Upper lobe of left lung (tissue), 6 donors: ENCODE measurements around the gene CLMN. TPM values are rescaled to one million over a fixed set of nuclear protein-coding genes. Genes with fewer than 3 reads are reported as not detected.

Experiments used
- ATAC-seq, 2 donors: fragments of 200-7000 bp; cut with Tn5 transposase; one replicate each; pipeline ENCODE4 v1.9.1; 2022; ENCODE audit warnings: mild to moderate bottlenecking in 2 of 2, moderate library complexity in 2 of 2; ENCODE audit not compliant: low FRiP score in 2 of 2
- DNase-seq, 2 donors: peaks; one replicate each; pipeline ENCODE4 v3.0.0-alpha.2; 2019 to 2020
- H3K27ac ChIP-seq, 4 donors: fragments of 200-600 bp; sonication (generic); one replicate each; pipeline ENCODE4 v1.5.1; 2016 to 2019
- H3K27me3 ChIP-seq, 4 donors: fragments of 200-600 bp; sonication (generic); one replicate each; pipeline ENCODE4 v1.5.1; 2017 to 2019
- H3K36me3 ChIP-seq, 4 donors: fragments of 200-600 bp; sonication (generic); one replicate each; pipeline ENCODE4 v1.5.1; 2016 to 2019
- H3K4me1 ChIP-seq, 4 donors: fragments of 200-600 bp; sonication (generic); one replicate each; pipeline ENCODE4 v1.5.1; 2018 to 2019
- H3K4me3 ChIP-seq, 4 donors: fragments of 200-600 bp; sonication (generic); one replicate each; pipeline ENCODE4 v1.5.1; 2017 to 2019; ENCODE audit warnings: mild to moderate bottlenecking in 2 of 4, moderate library complexity in 1 of 4
- H3K9me3 ChIP-seq, 4 donors: fragments of 200-600 bp; sonication (generic); one replicate each; pipeline ENCODE4 v1.5.1; 2018 to 2019
- CTCF ChIP-seq, 6 experiments: fragments of 450-650 bp in 4 of 6; fragments of 200-600 bp in 2 of 6; sonication (generic) in 2 of 6; IDR thresholded peaks; one replicate each; pipeline ENCODE4 v1.5.1; 2016 to 2019; ENCODE audit warnings: antibody characterized with exemption in 6 of 6
- EP300 ChIP-seq, 4 donors: sonication (generic); formaldehyde crosslinking; IDR thresholded peaks; one replicate each; pipeline ENCODE4 v1.5.1; 2017; ENCODE audit warnings: antibody characterized with exemption in 4 of 4, control low read depth in 2 of 4
- POLR2A ChIP-seq, 4 donors: fragments of 450-650 bp; IDR thresholded peaks; one replicate each; pipeline ENCODE4 v1.5.1; 2016 to 2017; ENCODE audit warnings: antibody characterized with exemption in 4 of 4, mild to moderate bottlenecking in 2 of 4
- POLR2AphosphoS5 ChIP-seq, 2 donors: sonication (generic); formaldehyde crosslinking; IDR thresholded peaks; one replicate each; pipeline ENCODE4 v1.5.1; 2017; ENCODE audit warnings: antibody characterized with exemption in 2 of 2
- WGBS, 2 donors: methylation state at CpG; one replicate each; pipeline ENCODE4 v1.1.5; 2017 to 2018; 5-methylcytosine and 5-hydroxymethylcytosine counted together
- total RNA-seq, 6 donors: library from RNA; depleted of rRNA in 4 of 6; stranded (reverse); fragments of >200 nt in 4 of 6; gene quantifications; one replicate each; pipeline versions ENCODE4 v1.1.0 to v1.2.1, GENCODE V29; 2016 to 2021
- donor health status: DM: no; HTN: no; CAD: no; lungs with moderate emphysema.
- donor health status: DM: no; HTN: yes; CAD: no; lungs with severe emphysema.

The CLMN gene
- total RNA-seq, 6 donors from 2014 or later = 9.7 to 35.5 (median 18.8) TPM

- 60 to 61% methylated on average over 8 to 10 of the region's 10 CpGs for WGBS, 2 donors
- DNase-seq (no peak), ATAC-seq (no peak)
- H3K9me3 ChIP-seq = no peaks in the 10 kb centered on the region
- H3K27ac ChIP-seq = no peak overlapping the region
- TF ChIP-seq CTCF (IDR thresholded peaks at IDR 0.05) (no peak), POLR2A (IDR thresholded peaks at IDR 0.05) (no peak), POLR2AphosphoS5 (IDR thresholded peaks at IDR 0.05) (no peak), EP300 (IDR thresholded peaks at IDR 0.05) (no peak)
- H3K4me3 ChIP-seq = no peak overlapping the region
- H3K27me3 ChIP-seq = no peaks in the 10 kb centered on the region
- H3K36me3 ChIP-seq = no peaks in the 10 kb centered on the region
- H3K4me1 ChIP-seq = peaks cover 0 to 7% (median 1%) of the 10 kb centered on the region in 4 donors
Observed at GRCh38 chr14:95339301-95339865, 19.7 kb upstream of the CLMN start.

DNA sequence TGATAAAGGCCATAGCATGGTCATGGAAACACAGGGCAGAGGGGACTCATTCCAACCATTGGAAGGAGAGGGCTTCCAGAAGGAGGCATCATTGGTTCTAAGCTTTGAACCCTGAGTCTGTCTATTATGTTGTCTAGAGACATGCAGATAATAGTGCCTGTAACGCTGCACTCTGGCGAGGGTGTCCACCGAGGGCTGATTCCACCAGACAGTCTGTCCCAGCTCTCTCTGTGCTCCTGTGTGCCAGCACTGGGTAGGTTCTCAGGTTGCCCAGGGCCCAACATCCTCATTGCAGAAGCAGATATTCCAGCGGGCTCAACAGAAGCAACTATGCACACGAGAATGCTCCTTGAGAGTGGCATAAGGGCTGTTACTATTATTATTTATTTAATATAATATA is 18.7 kb upstream of the CLMN start:
- peaks cover 0 to 7% (median 1%) of the 10 kb centered on the region in 4 donors for H3K4me1 ChIP-seq
- TF ChIP-seq CTCF (IDR thresholded peaks at IDR 0.05) = no peak
- no peak for TF ChIP-seq EP300 (IDR thresholded peaks at IDR 0.05)
- H3K36me3 ChIP-seq = no peaks in the 10 kb centered on the region
- H3K9me3 ChIP-seq = no peaks in the 10 kb centered on the region
- H3K27me3 ChIP-seq = no peaks in the 10 kb centered on the region
- no peak overlapping the region for H3K4me3 ChIP-seq
- DNase-seq (no peak), ATAC-seq (no peak)
- no peak overlapping the region for H3K27ac ChIP-seq
- WGBS, 2 donors = 68 to 80% methylated on average over 5 of the region's 5 CpGs

DNA sequence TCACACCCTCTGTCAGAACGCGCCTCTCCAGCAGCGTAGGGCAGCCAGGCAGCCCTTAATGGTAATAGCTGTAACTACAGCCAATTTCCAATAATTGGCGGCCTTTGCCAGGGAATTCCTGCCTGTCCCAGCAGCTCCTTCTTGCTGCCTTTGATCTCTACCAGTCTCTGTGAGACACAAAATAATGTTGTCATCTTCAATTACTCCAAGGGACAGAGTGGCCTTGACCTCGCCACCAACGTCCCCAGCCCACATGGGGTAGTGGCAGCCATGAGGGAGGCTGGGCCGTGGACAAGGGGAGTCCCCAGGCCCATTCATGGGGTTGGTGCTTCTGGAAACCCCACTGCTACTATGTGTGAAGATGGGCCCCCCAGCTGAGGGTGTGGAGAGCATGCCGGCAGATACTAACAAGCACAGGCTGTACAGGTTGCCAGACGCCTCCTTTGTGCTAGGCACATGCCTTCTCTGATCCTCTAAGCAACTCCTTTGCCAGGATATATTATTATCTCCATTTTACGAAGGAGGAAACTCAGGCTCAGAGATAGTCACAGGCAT is 17.4 kb upstream of the CLMN start:
- Histone ChIP-seq H3K27ac (no peak overlapping the region), H3K27me3 (no peaks in the 10 kb centered on the region), H3K4me1 (peaks cover 0 to 7% (median 1%) of the 10 kb centered on the region in 4 donors), H3K36me3 (no peaks in the 10 kb centered on the region), H3K4me3 (no peak overlapping the region), H3K9me3 (no peaks in the 10 kb centered on the region)
- DNase-seq (no peak), ATAC-seq (no peak)
- TF ChIP-seq POLR2AphosphoS5 (IDR thresholded peaks at IDR 0.05) (no peak), POLR2A (IDR thresholded peaks at IDR 0.05) (no peak), CTCF (IDR thresholded peaks at IDR 0.05) (no peak), EP300 (IDR thresholded peaks at IDR 0.05) (no peak)
- 83 to 87% methylated on average over 8 to 10 of the region's 10 CpGs for WGBS, 2 donors

DNA sequence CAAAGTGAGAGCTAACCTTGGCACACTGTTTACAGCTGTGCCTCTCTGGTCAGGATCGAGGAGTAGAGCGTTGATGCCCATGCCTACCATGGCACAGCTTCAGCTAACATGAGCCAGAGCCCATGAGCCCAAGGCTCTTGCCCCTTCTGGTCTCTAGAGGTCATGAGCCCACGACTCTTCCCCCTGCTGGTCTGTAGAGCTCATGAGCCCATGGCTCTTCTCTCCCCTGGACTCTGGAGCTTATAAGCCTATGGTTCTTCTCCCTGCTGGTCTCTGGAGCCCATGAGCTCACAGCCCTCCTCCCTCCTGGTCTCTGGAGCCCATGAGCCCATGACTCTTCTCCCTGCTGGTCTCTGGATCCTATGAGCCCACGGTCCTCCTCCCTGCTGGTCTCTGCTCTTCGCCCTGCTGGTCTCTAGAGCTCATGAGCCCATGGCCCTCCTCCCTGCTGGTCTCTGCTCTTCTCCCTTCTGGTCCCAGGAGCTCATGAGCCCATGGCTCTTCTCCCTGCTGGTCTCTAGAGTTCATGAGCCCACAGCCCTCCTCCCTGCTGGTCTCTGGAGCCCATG is 16.6 kb upstream of the CLMN start:
- H3K36me3 ChIP-seq = no peaks in the 10 kb centered on the region
- WGBS, 2 donors = 91 to 96% methylated on average over 2 to 5 of the region's 5 CpGs
- ATAC-seq (no peak), DNase-seq (no peak)
- H3K27me3 ChIP-seq = no peaks in the 10 kb centered on the region
- H3K27ac ChIP-seq = no peak overlapping the region
- no peaks in the 10 kb centered on the region for H3K9me3 ChIP-seq
- H3K4me1 ChIP-seq = peaks cover 0 to 7% (median 1%) of the 10 kb centered on the region in 4 donors
- H3K4me3 ChIP-seq = no peak overlapping the region
- TF ChIP-seq CTCF (IDR thresholded peaks at IDR 0.05) = no peak
- no peak for TF ChIP-seq EP300 (IDR thresholded peaks at IDR 0.05)
- TF ChIP-seq POLR2AphosphoS5 (IDR thresholded peaks at IDR 0.05) = no peak
- no peak for TF ChIP-seq POLR2A (IDR thresholded peaks at IDR 0.05)

GRCh38 chr14:95335071-95335470 is 15.4 kb upstream of the CLMN start:
- ATAC-seq (no peak), DNase-seq (no peak)
- H3K27ac ChIP-seq = no peak overlapping the region
- WGBS, 2 donors = 67 to 93% methylated on average over 2 of the region's 2 CpGs
- H3K9me3 ChIP-seq = no peaks in the 10 kb centered on the region
- no peaks in the 10 kb centered on the region for H3K27me3 ChIP-seq
- no peaks in the 10 kb centered on the region for H3K36me3 ChIP-seq
- TF ChIP-seq POLR2AphosphoS5 (IDR thresholded peaks at IDR 0.05) (no peak), EP300 (IDR thresholded peaks at IDR 0.05) (no peak), CTCF (IDR thresholded peaks at IDR 0.05) (no peak), POLR2A (IDR thresholded peaks at IDR 0.05) (no peak)
- peaks cover 0 to 3% (median 1%) of the 10 kb centered on the region in 4 donors for H3K4me1 ChIP-seq
- H3K4me3 ChIP-seq = no peak overlapping the region
